HepG2 (cell line): Measurements from ENCODE around the gene FARSB. TPM values are rescaled to one million over a fixed set of nuclear protein-coding genes. Genes with fewer than 3 reads are reported as not detected.
A peak's percentile ranks its signal among the peaks of the same experiment; 100 is the strongest.

Experiments used
- ATAC-seq: fragments of 200-7000 bp; cut with Tn5 transposase; 3 replicates; pipeline ENCODE4 v1.9.1; 2020; ENCODE audit warnings: mild to moderate bottlenecking, moderate library complexity
- BruUV-seq: library from RNA; stranded (reverse); fragments of 400-500 nt; replicated peaks from 2 replicates; lab custom pipeline; 2021; lab: Mats Ljungman, UMichigan
- CTCF ChIA-PET: fragments of 300-600 bp; formaldehyde crosslinking; extraction: SDS; loops from one replicate; lab custom pipeline; 2021; ENCODE audit warnings: low total read pairs, inconsistent platforms, low intra/inter-chr PET ratio; lab: Yijun Ruan, JAX
- POLR2A ChIA-PET: fragments of 350-600 bp; sonication (Branson Sonifier 250); formaldehyde crosslinking; loops from one replicate; lab custom pipeline; 2020; ENCODE audit warnings: antibody characterized with exemption, inconsistent platforms; lab: Yijun Ruan, JAX
- DNase-seq: peaks from one replicate; pipeline ENCODE4 v3.0.0-alpha.2; 2015; ENCODE audit warnings: low spot score
- FAIRE-seq: peaks from 3 replicates; lab custom pipeline; 2011; peaks lifted over from hg19 to GRCh38; lab: Jason Lieb, UNC
- H2AFZ ChIP-seq: one replicate; pipeline ENCODE4 v1.6.1; 2011; ENCODE audit warnings: low read length, inconsistent platforms
- H3K27ac ChIP-seq: fragments of 300-600 bp; 3 replicates; pipeline ENCODE4 v1.8.0; 2011; ENCODE audit warnings: mixed run types, mild to moderate bottlenecking, mixed read lengths, low read length, inconsistent platforms; ENCODE audit not compliant: insufficient read depth; ENCODE audit errors: extremely low read length
- H3K27me3 ChIP-seq, 2 experiments: fragments of 200-600 bp in 1 of 2; 2 replicates in 1 of 2; 3 replicates in 1 of 2; pipeline versions ENCODE4 v1.6.0 to v1.8.0; 2011; ENCODE audit warnings: low read length in 2 of 2, mild to moderate bottlenecking in 2 of 2, moderate library complexity in 2 of 2, inconsistent platforms in 1 of 2; ENCODE audit not compliant: insufficient read depth in 2 of 2, control insufficient read depth in 1 of 2
- H3K36me3 ChIP-seq, 2 experiments: fragments of 200-600 bp in 1 of 2; replicated peaks in 1 of 2; 2 replicates in 1 of 2; 3 replicates in 1 of 2; pipeline versions ENCODE4 v1.5.1 to v1.8.0; 2011; ENCODE audit warnings: low read length in 2 of 2, inconsistent platforms in 1 of 2; ENCODE audit not compliant: insufficient read depth in 2 of 2, control insufficient read depth in 1 of 2
- H3K4me1 ChIP-seq: 2 replicates; pipeline ENCODE4 v1.5.1; 2012; ENCODE audit warnings: low read length, inconsistent platforms; ENCODE audit not compliant: insufficient read depth
- H3K4me2 ChIP-seq: 2 replicates; pipeline ENCODE4 v1.6.0; 2011; ENCODE audit warnings: low read depth, low read length, inconsistent platforms
- H3K4me3 ChIP-seq, 3 experiments: fragments of 200-600 bp in 1 of 3; sonication (generic), shearing (Covaris generic) in 1 of 3; replicated peaks in 1 of 3; 2 replicates each; pipeline ENCODE4 v1.5.1; 2011 to 2016; ENCODE audit warnings: low read length in 3 of 3, inconsistent platforms in 2 of 3, low read depth in 2 of 3, mild to moderate bottlenecking in 2 of 3, control low read depth in 1 of 3, mixed read lengths in 1 of 3; ENCODE audit not compliant: insufficient read depth in 1 of 3
- H3K79me2 ChIP-seq: one replicate; pipeline ENCODE4 v1.6.1; 2011; ENCODE audit warnings: low read length, inconsistent platforms; ENCODE audit not compliant: insufficient read depth
- H3K9ac ChIP-seq: 2 replicates; pipeline ENCODE4 v1.6.0; 2011; ENCODE audit warnings: mild to moderate bottlenecking, low read depth, low read length, inconsistent platforms; ENCODE audit not compliant: insufficient read depth
- H3K9me3 ChIP-seq: 2 replicates; pipeline ENCODE4 v1.5.1; 2012; ENCODE audit warnings: mild to moderate bottlenecking, low read length
- H4K20me1 ChIP-seq: 2 replicates; pipeline ENCODE4 v1.6.0; 2011; ENCODE audit warnings: inconsistent platforms, mild to moderate bottlenecking, low read length, moderate library complexity; ENCODE audit not compliant: insufficient read depth
- EEA1 ChIP-seq: sonication (generic); formaldehyde crosslinking; IDR thresholded peaks from 2 replicates; pipeline ENCODE4 v1.5.1; 2020; ENCODE audit warnings: mild to moderate bottlenecking, missing genetic modification reagents, borderline replicate concordance
- MATR3 ChIP-seq: sonication (generic); formaldehyde crosslinking; IDR thresholded peaks from 2 replicates; pipeline ENCODE4 v1.4.0; 2020; ENCODE audit warnings: missing genetic modification reagents
- MIER3 ChIP-seq: IDR thresholded peaks from 2 replicates; pipeline ENCODE4 v1.6.1; 2016; ENCODE audit warnings: missing compliant biosample characterization, borderline replicate concordance
- RFXANK ChIP-seq: IDR thresholded peaks from 2 replicates; pipeline ENCODE4 v1.6.1; 2016
- SIX1 ChIP-seq: sonication (generic); formaldehyde crosslinking; IDR thresholded peaks from 2 replicates; pipeline ENCODE4 v1.4.0; 2020; ENCODE audit warnings: missing genetic modification reagents, borderline replicate concordance
- ZFP62 ChIP-seq: sonication (generic); formaldehyde crosslinking; IDR thresholded peaks from 2 replicates; pipeline ENCODE4 v1.4.0; 2020; ENCODE audit warnings: missing genetic modification reagents
- ZNF547 ChIP-seq: sonication (generic); formaldehyde crosslinking; IDR thresholded peaks from 2 replicates; pipeline ENCODE4 v1.5.1; 2020; ENCODE audit warnings: mild to moderate bottlenecking, missing genetic modification reagents
- ZNF570 ChIP-seq: sonication (generic); formaldehyde crosslinking; IDR thresholded peaks from 2 replicates; pipeline ENCODE4 v1.4.0; 2020; ENCODE audit warnings: mild to moderate bottlenecking, missing genetic modification reagents, borderline replicate concordance
- WGBS: methylation state at CpG from one replicate; pipeline ENCODE4 v1.1.6; 2017; ENCODE audit warnings: low lambda C conversion rate; 5-methylcytosine and 5-hydroxymethylcytosine counted together
- in situ Hi-C: cut with HindIII; loops from 2 replicates; pipeline ENCODE4 v1.10.0; 2017; ENCODE audit warnings: low pct_unique_long_range_greater_than_20kb; ENCODE audit not compliant: extremely low pct_ligation_motif_present
- intact Hi-C: fragments of 100-400 bp; cut with micrococcal nuclease; formaldehyde crosslinking; loops from one replicate; pipeline ENCODE4 v1.10.0; 2022; ENCODE audit not compliant: unreplicated experiment
- polyA plus RNA-seq, 8 experiments: library from polyadenylated mRNA; depleted of rRNA in 3 of 8; stranded (reverse) in 7 of 8; unstranded in 1 of 8; fragments of >200 nt; fragmentation: Illumina TruSeq in 4 of 8; extraction: Trizol in 4 of 8; gene quantifications; 2 replicates each; pipeline versions ENCODE4 v1.2.1 to v1.2.3, GENCODE V29; 2011 to 2016; ENCODE audit warnings: low read depth in 4 of 8, missing spikeins in 1 of 8, mixed read lengths in 1 of 8; ENCODE audit not compliant: insufficient read depth in 1 of 8
- total RNA-seq, 5 experiments: library from RNA; depleted of rRNA; stranded (reverse); fragments of >200 nt; fragmentation: Illumina TruSeq; extraction: Trizol; gene quantifications; 2 replicates each; pipeline ENCODE4 v1.2.3, GENCODE V29; 2016; ENCODE audit warnings: low read depth in 1 of 5
- TF ChIP-seq, protein P1 (sequence below): sonication (generic); IDR thresholded peaks from 2 replicates; pipeline ENCODE4 v1.6.1; 2016; ENCODE audit warnings: low read depth, borderline replicate concordance
- TF ChIP-seq, protein P2 (sequence below): fragments of 450-650 bp; IDR thresholded peaks from 2 replicates; pipeline ENCODE4 v1.6.1; 2016
- TF ChIP-seq, protein P3 (sequence below): sonication (generic); formaldehyde crosslinking; IDR thresholded peaks from 2 replicates; pipeline ENCODE4 v1.4.0; 2020; ENCODE audit warnings: low read depth, missing genetic modification reagents
- TF ChIP-seq, protein P4 (sequence below): sonication (generic); formaldehyde crosslinking; IDR thresholded peaks from 2 replicates; pipeline ENCODE4 v1.8.0; 2022; ENCODE audit warnings: mild to moderate bottlenecking, missing genetic modification reagents, moderate library complexity
- TF ChIP-seq, protein P5 (sequence below): sonication (generic); formaldehyde crosslinking; IDR thresholded peaks from 2 replicates; pipeline ENCODE4 v1.5.1; 2020; ENCODE audit warnings: mild to moderate bottlenecking, missing genetic modification reagents, moderate library complexity
- TF ChIP-seq, protein P6 (sequence below): sonication (generic); formaldehyde crosslinking; IDR thresholded peaks from 2 replicates; pipeline ENCODE4 v1.8.1; 2022; ENCODE audit warnings: mild to moderate bottlenecking, missing genetic modification reagents

The FARSB gene
- total and polyA plus RNA-seq, 2 of the 13 experiments (the other 11 are each of a cell fraction or from before 2014, with no cell fraction given), result 23.3 to 45.9 TPM

DNA sequence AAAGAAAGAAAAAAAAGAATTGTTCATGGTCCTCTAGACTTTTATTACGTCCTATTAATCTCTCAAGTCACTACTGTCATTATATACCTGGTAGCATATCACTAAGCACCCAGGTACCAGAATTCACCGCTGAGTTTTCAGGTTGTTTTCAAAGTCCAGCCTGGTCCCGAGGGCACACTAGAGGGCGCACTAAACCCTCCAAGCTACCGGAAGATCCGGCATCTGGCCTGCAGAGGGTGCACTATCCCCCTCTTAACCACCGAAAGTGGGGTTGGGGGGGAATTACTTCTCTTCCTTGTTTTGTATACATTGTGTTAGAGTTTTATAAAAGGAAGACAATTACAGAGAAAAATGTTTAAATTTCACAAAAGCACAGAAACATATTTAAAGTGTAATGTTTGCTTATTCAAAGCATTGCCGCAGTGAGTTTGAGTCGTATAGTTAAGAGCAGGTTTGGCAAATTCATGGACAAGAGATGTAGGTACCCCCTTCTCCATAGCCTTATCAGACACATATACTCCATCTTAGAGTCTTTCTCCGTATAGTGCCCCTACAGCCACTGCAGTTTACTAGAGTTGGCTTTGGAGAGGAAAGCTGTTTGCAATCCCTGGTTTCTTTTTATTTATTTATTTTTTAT is 34.8 kb upstream of the FARSB start:
- H3K36me3 ChIP-seq, result no peaks in the 10 kb centered on the region; a peak in 1 of 5 replicates
- H3K4me1 ChIP-seq, result peaks cover 12% of the 10 kb centered on the region
- peak; percentile 81 for DNase-seq
- in situ Hi-C loops (loop anchor here (5.0 to 25.0 kb wide), 2 partner anchors 212 to 397 kb away; no protein-coding TSS in a partner anchor), intact Hi-C loops (loop anchor here (1.0 kb wide), 5 partner anchors 107 to 411 kb away; no protein-coding TSS in a partner anchor)
- H3K4me3 ChIP-seq, result no peak overlapping the region
- POLR2A ChIA-PET, result interaction anchor here (0.9 kb wide), 1 partner anchor 16 kb away, joined by 3 read pairs; no protein-coding TSS in a partner anchor
- H3K27me3 ChIP-seq, result no peaks in the 10 kb centered on the region
- peak; percentile 92 for ATAC-seq
- no peak overlapping the region for H2AFZ ChIP-seq
- no peaks in the 10 kb centered on the region for H4K20me1 ChIP-seq
- no peak overlapping the region for H3K9ac ChIP-seq
- BruUV-seq, result no TSS peak
- CTCF ChIA-PET, result interaction anchor here (0.6 to 4.4 kb wide), 25 partner anchors 10 to 411 kb away, joined by 3 to 108 read pairs (median 4); partner anchors contain the start of genes ACSL3 and FARSB
- no peaks in the 10 kb centered on the region for H3K79me2 ChIP-seq
- no peak overlapping the region for H3K4me2 ChIP-seq
- no peak overlapping the region for H3K27ac ChIP-seq
- WGBS, result 27% methylated on average over 10 of the region's 10 CpGs
- H3K9me3 ChIP-seq, result no peaks in the 10 kb centered on the region
- peak; percentile 88 for FAIRE-seq
- TF ChIP-seq, protein P1, sequence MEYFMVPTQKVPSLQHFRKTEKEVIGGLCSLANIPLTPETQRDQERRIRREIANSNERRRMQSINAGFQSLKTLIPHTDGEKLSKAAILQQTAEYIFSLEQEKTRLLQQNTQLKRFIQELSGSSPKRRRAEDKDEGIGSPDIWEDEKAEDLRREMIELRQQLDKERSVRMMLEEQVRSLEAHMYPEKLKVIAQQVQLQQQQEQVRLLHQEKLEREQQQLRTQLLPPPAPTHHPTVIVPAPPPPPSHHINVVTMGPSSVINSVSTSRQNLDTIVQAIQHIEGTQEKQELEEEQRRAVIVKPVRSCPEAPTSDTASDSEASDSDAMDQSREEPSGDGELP, result no peak
- TF ChIP-seq MIER3 (CRISPR knock-in tag), result peak; percentile 52; the same call in 1 of the 2 replicates
- TF ChIP-seq, protein P2, sequence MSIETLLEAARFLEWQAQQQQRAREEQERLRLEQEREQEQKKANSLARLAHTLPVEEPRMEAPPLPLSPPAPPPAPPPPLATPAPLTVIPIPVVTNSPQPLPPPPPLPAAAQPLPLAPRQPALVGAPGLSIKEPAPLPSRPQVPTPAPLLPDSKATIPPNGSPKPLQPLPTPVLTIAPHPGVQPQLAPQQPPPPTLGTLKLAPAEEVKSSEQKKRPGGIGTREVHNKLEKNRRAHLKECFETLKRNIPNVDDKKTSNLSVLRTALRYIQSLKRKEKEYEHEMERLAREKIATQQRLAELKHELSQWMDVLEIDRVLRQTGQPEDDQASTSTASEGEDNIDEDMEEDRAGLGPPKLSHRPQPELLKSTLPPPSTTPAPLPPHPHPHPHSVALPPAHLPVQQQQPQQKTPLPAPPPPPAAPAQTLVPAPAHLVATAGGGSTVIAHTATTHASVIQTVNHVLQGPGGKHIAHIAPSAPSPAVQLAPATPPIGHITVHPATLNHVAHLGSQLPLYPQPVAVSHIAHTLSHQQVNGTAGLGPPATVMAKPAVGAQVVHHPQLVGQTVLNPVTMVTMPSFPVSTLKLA, result no peak
- TF ChIP-seq ZNF570 (CRISPR knock-in tag), result no peak
- TF ChIP-seq ZNF547 (CRISPR knock-in tag), result no peak
- TF ChIP-seq MATR3 (CRISPR knock-in tag), result no peak
- TF ChIP-seq ZFP62 (CRISPR knock-in tag), result no peak
- TF ChIP-seq, protein P3, sequence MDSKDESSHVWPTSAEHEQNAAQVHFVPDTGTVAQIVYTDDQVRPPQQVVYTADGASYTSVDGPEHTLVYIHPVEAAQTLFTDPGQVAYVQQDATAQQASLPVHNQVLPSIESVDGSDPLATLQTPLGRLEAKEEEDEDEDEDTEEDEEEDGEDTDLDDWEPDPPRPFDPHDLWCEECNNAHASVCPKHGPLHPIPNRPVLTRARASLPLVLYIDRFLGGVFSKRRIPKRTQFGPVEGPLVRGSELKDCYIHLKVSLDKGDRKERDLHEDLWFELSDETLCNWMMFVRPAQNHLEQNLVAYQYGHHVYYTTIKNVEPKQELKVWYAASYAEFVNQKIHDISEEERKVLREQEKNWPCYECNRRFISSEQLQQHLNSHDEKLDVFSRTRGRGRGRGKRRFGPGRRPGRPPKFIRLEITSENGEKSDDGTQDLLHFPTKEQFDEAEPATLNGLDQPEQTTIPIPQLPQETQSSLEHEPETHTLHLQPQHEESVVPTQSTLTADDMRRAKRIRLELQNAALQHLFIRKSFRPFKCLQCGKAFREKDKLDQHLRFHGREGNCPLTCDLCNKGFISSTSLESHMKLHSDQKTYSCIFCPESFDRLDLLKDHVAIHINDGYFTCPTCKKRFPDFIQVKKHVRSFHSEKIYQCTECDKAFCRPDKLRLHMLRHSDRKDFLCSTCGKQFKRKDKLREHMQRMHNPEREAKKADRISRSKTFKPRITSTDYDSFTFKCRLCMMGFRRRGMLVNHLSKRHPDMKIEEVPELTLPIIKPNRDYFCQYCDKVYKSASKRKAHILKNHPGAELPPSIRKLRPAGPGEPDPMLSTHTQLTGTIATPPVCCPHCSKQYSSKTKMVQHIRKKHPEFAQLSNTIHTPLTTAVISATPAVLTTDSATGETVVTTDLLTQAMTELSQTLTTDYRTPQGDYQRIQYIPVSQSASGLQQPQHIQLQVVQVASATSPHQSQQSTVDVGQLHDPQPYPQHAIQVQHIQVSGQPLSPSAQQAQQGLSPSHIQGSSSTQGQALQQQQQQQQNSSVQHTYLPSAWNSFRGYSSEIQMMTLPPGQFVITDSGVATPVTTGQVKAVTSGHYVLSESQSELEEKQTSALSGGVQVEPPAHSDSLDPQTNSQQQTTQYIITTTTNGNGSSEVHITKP (CRISPR knock-in tag), result peak; percentile 54; the same call in 1 of the 2 replicates
- TF ChIP-seq RFXANK (CRISPR knock-in tag), result no peak
- no peak for TF ChIP-seq EEA1 (CRISPR knock-in tag)
- TF ChIP-seq, protein P4, sequence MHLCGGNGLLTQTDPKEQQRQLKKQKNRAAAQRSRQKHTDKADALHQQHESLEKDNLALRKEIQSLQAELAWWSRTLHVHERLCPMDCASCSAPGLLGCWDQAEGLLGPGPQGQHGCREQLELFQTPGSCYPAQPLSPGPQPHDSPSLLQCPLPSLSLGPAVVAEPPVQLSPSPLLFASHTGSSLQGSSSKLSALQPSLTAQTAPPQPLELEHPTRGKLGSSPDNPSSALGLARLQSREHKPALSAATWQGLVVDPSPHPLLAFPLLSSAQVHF, result no peak
- TF ChIP-seq SIX1, result no peak
- TF ChIP-seq, protein P5, sequence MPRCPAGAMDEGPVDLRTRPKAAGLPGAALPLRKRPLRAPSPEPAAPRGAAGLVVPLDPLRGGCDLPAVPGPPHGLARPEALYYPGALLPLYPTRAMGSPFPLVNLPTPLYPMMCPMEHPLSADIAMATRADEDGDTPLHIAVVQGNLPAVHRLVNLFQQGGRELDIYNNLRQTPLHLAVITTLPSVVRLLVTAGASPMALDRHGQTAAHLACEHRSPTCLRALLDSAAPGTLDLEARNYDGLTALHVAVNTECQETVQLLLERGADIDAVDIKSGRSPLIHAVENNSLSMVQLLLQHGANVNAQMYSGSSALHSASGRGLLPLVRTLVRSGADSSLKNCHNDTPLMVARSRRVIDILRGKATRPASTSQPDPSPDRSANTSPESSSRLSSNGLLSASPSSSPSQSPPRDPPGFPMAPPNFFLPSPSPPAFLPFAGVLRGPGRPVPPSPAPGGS (CRISPR knock-in tag), result no peak
- TF ChIP-seq, protein P6, sequence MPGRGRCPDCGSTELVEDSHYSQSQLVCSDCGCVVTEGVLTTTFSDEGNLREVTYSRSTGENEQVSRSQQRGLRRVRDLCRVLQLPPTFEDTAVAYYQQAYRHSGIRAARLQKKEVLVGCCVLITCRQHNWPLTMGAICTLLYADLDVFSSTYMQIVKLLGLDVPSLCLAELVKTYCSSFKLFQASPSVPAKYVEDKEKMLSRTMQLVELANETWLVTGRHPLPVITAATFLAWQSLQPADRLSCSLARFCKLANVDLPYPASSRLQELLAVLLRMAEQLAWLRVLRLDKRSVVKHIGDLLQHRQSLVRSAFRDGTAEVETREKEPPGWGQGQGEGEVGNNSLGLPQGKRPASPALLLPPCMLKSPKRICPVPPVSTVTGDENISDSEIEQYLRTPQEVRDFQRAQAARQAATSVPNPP, result no peak
